COR-L47 (cell line): Measurements from ENCODE around the gene IL22.

Source experiments
- DNase-seq: peaks from one replicate; lab custom pipeline; 2025; lab: John Stamatoyannopoulos, UW

Gene IL22

GRCh38 chr12:68264158-68264855 lies 10.9 kb upstream of the IL22 start:
- DNase-seq, result no peak

GRCh38 chr12:68263366-68263765 lies 10.0 kb upstream of the IL22 start:
- no peak for DNase-seq

- no peak for DNase-seq
Observed at GRCh38 chr12:68261896-68262295, 8.5 kb upstream of the IL22 start.

- no peak for DNase-seq
Observed at GRCh38 chr12:68260153-68260552, 6.7 kb upstream of the IL22 start.

- no peak for DNase-seq
Observed at GRCh38 chr12:68259318-68259940, 6.0 kb upstream of the IL22 start.

DNA sequence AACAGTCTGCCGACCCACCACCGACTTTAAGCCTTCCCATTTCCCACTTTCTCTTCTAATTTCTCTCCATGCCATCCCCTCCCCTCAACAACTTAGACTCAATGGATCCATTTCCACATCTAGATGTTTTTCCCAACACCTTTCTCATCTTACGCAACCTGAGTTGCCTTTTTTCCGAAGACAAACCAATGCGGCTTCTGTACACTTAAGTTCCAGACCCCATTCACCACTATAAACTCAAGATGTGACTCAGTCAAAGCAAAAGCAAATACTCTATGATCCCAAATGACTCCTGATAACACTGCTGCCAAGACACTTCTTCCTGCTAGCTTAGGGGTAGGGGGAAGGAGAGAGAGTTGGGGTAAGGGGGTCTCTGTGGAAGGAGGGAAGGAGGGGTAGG lies 1.3 kb downstream of the IL22 start:
- no peak for DNase-seq

GRCh38 chr12:68250454-68250853 lies 3.0 kb downstream of the IL22 start:
- DNase-seq, result no peak

DNA sequence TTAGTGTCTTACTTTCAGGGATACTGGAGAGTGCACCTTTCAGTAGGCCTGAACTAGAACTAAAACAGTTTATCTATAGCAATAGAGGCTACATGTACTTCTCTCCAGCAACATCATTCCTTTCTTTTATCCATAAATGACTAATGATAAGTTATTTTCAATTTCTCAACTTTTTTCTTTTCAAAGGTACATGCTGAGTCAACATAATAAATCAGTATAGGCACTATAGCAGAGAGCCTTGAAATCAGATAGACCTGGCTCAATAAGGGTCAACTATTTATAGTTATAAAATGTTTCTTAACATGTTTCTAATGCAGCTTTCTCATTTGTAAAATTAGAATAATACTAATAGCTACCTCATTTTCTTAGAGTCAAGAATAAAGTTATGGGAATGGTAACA lies 5.6 kb downstream of the IL22 start:
- DNase-seq, result no peak

GRCh38 chr12:68246350-68246749 lies 7.1 kb downstream of the IL22 start:
- DNase-seq, result no peak

GRCh38 chr12:68245180-68246021 lies 8.0 kb downstream of the IL22 start:
- no peak for DNase-seq

- DNase-seq, result no peak
Observed at GRCh38 chr12:68242777-68243176, 10.6 kb downstream of the IL22 start.

- no peak for DNase-seq
Observed at GRCh38 chr12:68240975-68241374, 12.4 kb downstream of the IL22 start.

DNA sequence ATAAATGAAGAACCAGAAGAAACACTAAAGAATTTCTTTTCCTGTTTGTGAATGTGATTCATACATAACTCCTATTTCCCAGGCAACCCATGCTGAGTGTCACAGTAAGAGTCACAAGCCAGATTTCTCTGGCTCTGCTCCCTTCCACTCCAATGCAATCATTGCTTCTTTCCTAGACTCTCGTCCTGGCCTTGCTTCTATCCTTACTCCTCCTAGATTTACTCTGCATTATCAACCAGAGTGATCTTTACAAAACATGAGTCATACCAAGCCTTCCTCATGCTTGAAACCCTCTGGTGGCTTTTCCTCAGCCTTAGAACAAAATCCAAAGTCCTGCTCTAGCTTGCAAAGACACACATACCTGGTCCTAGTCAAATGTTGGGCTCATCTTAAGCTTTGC lies 13.3 kb downstream of the IL22 start:
- DNase-seq, result no peak

DNA sequence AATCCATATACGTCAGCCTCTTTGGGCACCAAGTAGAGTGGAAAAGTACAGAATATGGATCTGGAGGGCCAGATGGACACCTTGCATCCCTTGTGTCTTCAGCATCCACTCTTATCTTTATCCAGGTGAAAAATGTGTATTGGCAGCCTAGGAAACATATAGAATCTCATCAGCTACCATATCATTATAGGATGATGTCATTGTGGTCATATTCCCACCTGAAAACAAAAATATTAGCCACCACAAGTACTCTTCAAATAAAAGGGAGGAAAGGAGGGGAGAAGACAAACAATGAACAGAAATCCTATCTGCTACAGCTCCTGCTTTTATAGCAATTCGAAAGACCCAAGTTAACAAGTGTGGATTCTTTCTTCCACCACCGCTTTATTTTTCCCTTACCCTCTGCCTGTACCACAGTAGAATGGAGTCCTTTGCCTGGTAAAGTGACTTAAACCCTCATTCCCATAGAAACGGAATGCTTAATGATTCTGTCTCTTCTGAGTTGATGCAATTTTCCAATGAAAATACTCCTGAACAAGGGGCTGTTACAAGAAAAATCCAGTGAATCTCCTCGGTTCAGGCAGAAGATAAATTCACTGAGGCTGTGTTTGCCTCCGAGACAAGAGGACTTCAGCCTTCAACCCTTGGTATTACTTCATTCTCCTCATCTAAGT lies 14.0 kb downstream of the IL22 start:
- DNase-seq, result no peak

DNA sequence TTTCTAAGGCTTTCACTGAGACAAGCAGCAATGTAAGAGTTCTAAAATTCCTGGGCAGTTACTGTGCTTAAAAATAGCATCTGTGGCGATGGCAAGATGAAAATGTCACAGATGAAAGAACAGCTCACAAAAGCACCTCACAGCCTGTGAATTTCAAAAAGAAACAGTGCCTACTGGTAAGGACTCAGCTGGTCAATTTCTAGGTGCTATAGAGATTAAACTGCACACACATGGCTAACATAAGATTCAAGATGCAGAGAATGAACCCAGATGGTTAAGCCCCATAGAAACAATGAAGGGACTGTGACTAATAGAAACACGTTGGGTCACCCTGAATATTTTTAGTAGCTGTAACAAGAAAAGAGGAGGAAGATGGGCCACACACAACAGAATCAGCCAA lies 15.8 kb downstream of the IL22 start:
- no peak for DNase-seq

GRCh38 chr12:68237078-68237477 lies 16.3 kb downstream of the IL22 start:
- DNase-seq, result peak; percentile 17

GRCh38 chr12:68236421-68237059 lies 16.9 kb downstream of the IL22 start:
- peak; percentile 50 for DNase-seq

DNA sequence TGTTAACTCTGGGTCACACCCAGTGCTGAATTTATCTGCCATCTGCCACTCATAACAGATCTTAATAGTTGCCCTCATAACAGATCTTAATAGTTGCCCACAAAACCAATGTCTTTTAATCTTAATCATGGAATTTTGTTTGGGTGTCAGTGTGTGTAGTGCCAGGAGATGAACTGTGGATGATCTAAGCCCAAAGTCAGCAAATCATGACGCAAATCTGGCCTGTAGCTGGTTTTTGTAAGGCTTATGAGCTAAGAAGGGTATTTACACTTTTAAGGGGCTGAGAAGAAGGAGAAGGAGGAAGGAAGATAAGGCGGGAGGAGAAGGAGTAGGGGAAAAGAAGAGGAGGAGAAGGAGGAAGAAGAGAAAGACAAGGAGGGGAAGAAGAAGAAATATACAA lies 17.8 kb downstream of the IL22 start:
- no peak for DNase-seq

GRCh38 chr12:68234140-68234539 lies 19.3 kb downstream of the IL22 start:
- no peak for DNase-seq

DNA sequence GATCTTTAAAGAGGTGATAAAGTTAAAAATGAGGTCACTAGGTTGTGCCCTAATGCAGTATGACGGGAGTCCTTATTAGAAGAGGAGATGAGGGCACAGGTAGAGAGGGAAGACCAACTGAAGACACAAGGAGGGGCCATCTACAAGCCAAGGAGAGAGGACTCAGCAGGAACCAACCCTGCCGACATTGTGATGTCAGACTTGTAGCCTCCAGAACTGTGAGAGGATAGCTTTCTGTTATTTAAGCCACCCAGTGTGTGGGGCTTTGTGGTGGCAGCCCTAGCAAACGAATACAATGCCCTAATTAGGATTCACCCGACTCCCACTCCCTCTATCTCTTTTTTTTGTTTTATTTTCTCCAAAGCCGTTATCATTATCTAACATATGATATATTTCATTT lies 19.9 kb downstream of the IL22 start:
- no peak for DNase-seq

- DNase-seq, result no peak
Observed at GRCh38 chr12:68231691-68232090, 21.7 kb downstream of the IL22 start.

GRCh38 chr12:68231229-68231628 lies 22.2 kb downstream of the IL22 start:
- no peak for DNase-seq
